ENCODE results near the gene TMEM132D. TPM values are rescaled to one million over a fixed set of nuclear protein-coding genes. Genes with fewer than 3 reads are reported as not detected.

TMEM132D gene
- total and polyA plus RNA-seq, 2 of the 8 experiments (the other 6 are each of a cell fraction or from before 2014, with no cell fraction given), result 3.5 to 10.1 TPM

GRCh38 chr12:129848876-129849275 is 54.9 kb downstream of the TMEM132D start:
- H3K36me3 ChIP-seq (ENCODE audit: control insufficient read depth in 2 of 4, insufficient read depth in 4 of 4, low read length in 3 of 4), result no peaks in the 10 kb centered on the region
- no peak overlapping the region for H2BK20ac ChIP-seq (ENCODE audit: low read length)
- no peak overlapping the region for H2BK5ac ChIP-seq (ENCODE audit: low read depth, low read length)
- H3K79me2 ChIP-seq (ENCODE audit: control insufficient read depth in 1 of 2, insufficient read depth in 2 of 2, low read length in 2 of 2), result 0 out of 4 replicates have a peak, but pooled peaks cover 0 to 6% of the 10 kb centered on the region in 2 experiments
- no peaks in the 10 kb centered on the region for H3K23me2 ChIP-seq (ENCODE audit: low read depth, low read length)
- H3K27ac ChIP-seq (ENCODE audit: low read depth, low read length), result no peak overlapping the region
- peaks cover 0 to 2% of the 10 kb centered on the region in 2 experiments for H4K20me1 ChIP-seq (replicated peaks in 1 of 2; ENCODE audit: control insufficient read depth in 1 of 2, insufficient read depth in 2 of 2, low read length in 2 of 2)
- no peak overlapping the region for H3K4me2 ChIP-seq (ENCODE audit: insufficient read depth in 1 of 2, low read depth in 2 of 2, low read length in 2 of 2)
- H3K79me1 ChIP-seq (ENCODE audit: low read depth, low read length), result peaks cover 10% of the 10 kb centered on the region; the same call in 1 of the 2 replicates
- H2AK5ac ChIP-seq (ENCODE audit: low read depth, low read length), result no peak overlapping the region
- no peak overlapping the region for H2AFZ ChIP-seq (ENCODE audit: low read length)
- H3K23ac ChIP-seq (ENCODE audit: insufficient read length), result no peak overlapping the region
- ChIA-PET CTCF (ENCODE audit: partially characterized antibody) (no interaction called here), POLR2A (ENCODE audit: partially characterized antibody) (interaction anchor here (1.4 kb wide), 1 partner anchor 24 kb away, joined by 3 read pairs; no protein-coding TSS in a partner anchor)
- no peaks in the 10 kb centered on the region; a peak in 1 of 4 replicates for H3K9me3 ChIP-seq (ENCODE audit: insufficient read depth in 2 of 2, low read depth in 1 of 2, low read length in 1 of 2)
- no peak overlapping the region for H3K4ac ChIP-seq (replicated peaks; ENCODE audit: insufficient read length, low read depth, low read length)
- DNase-seq (ENCODE audit: low read depth in 1 of 2, low spot score in 2 of 2) (no peak), FAIRE-seq (peak; percentile 7)
- no peak overlapping the region for H2BK15ac ChIP-seq (ENCODE audit: low read length)
- H4K5ac ChIP-seq (ENCODE audit: insufficient read length, low read depth, low read length), result no peak overlapping the region
- H2BK12ac ChIP-seq (ENCODE audit: low read depth, low read length), result no peak overlapping the region
- no peak overlapping the region for H4K91ac ChIP-seq (replicated peaks; ENCODE audit: insufficient read length, low read length)
- H3K14ac ChIP-seq (ENCODE audit: insufficient read length), result no peak overlapping the region
- no peak overlapping the region for H3K18ac ChIP-seq (ENCODE audit: extremely low read depth, low read length)
- H2BK120ac ChIP-seq (replicated peaks; ENCODE audit: low read depth, low read length), result no peak overlapping the region
- no peak overlapping the region for H3K4me3 ChIP-seq (ENCODE audit: extremely low read depth in 1 of 4, insufficient read depth in 2 of 4, low read depth in 3 of 4, low read length in 4 of 4)
- H3K56ac ChIP-seq (replicated peaks; ENCODE audit: insufficient read length, low read depth, low read length), result no peak overlapping the region
- WGBS, 2 experiments (ENCODE audit: extremely low coverage in 1 of 2, insufficient coverage in 1 of 2, insufficient read length in 1 of 2, insufficient replicate concordance in 2 of 2, low coverage in 1 of 2, low lambda C conversion rate in 2 of 2, missing lambda C conversion rate in 1 of 2), result 90% methylated on average over 4 of the region's 4 CpGs; no CpG with 5 or more reads in 1 of the 2 experiments
- no peak overlapping the region for H4K8ac ChIP-seq (ENCODE audit: extremely low read depth, insufficient read depth, low read length)
- H3K4me1 ChIP-seq (replicated peaks in 1 of 4; ENCODE audit: control insufficient read depth in 3 of 4, insufficient read depth in 4 of 4, low read length in 3 of 4), result peaks cover 0 to 2% (median 0%) of the 10 kb centered on the region in 4 experiments; a peak in 1 of 7 replicates
- no peaks in the 10 kb centered on the region for H3K27me3 ChIP-seq (replicated peaks in 1 of 4; ENCODE audit: control insufficient read depth in 3 of 4, extremely low read depth in 1 of 4, insufficient read depth in 3 of 4, low read length in 3 of 4)
- H3K9ac ChIP-seq (replicated peaks in 1 of 4; ENCODE audit: extremely low read depth in 1 of 4, low read depth in 3 of 4, low read length in 3 of 4), result no peak overlapping the region
- TF ChIP-seq SIRT6 (IDR thresholded peaks at IDR 0.05; ENCODE audit: low read length), result no peak
- no peak for TF ChIP-seq BRCA1 (IDR thresholded peaks at IDR 0.05; ENCODE audit: low read depth, low read length)
- TF ChIP-seq JUN (IDR thresholded peaks at IDR 0.05; ENCODE audit: low read depth, low read length), result no peak
- no peak for TF ChIP-seq TAF1 (IDR thresholded peaks at IDR 0.05; ENCODE audit: low read depth, low read length)
- no peak for TF ChIP-seq SAP30 (IDR thresholded peaks at IDR 0.05; ENCODE audit: insufficient read depth, insufficient replicate concordance, low read length)
- TF ChIP-seq BACH1 (IDR thresholded peaks at IDR 0.05; ENCODE audit: low read length), result no peak
- TF ChIP-seq HDAC6 (IDR thresholded peaks at IDR 0.05; ENCODE audit: low read depth, low read length), result no peak
- TF ChIP-seq PHF8 (conservative IDR thresholded peaks at IDR 0.05; ENCODE audit: low read depth, low read length), result no peak
- TF ChIP-seq RNF2 (IDR thresholded peaks at IDR 0.05; ENCODE audit: borderline replicate concordance, low read depth, low read length, missing control alignments, poor library complexity, severe bottlenecking), result no peak
- TF ChIP-seq EGR1 (IDR thresholded peaks at IDR 0.05; ENCODE audit: borderline replicate concordance, low read depth, low read length), result no peak
- TF ChIP-seq BCL11A (IDR thresholded peaks at IDR 0.05; ENCODE audit: low read depth in 2 of 2, low read length in 2 of 2), result no peak
- TF ChIP-seq TCF12 (IDR thresholded peaks at IDR 0.05; ENCODE audit: low read depth, low read length), result no peak
- TF ChIP-seq, protein P1, sequence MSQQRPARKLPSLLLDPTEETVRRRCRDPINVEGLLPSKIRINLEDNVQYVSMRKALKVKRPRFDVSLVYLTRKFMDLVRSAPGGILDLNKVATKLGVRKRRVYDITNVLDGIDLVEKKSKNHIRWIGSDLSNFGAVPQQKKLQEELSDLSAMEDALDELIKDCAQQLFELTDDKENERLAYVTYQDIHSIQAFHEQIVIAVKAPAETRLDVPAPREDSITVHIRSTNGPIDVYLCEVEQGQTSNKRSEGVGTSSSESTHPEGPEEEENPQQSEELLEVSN (IDR thresholded peaks at IDR 0.05), result no peak
- TF ChIP-seq EZH2 (IDR thresholded peaks at IDR 0.05; ENCODE audit: low read depth, low read length, severe bottlenecking), result no peak

Measured in H1 (cell line).